ENCODE results near the gene TUSC7. TPM values are rescaled to one million over a fixed set of nuclear protein-coding genes. Genes with fewer than 3 reads are reported as not detected.

Gene TUSC7
- not detected in 2 replicates for total RNA-seq

GRCh38 chr3:116709479-116709878, at the start of gene TUSC7:
TSS of gene TUSC7 (plus strand) at chr3:116709779.

Data from cardiac ventricle fibroblast (primary cell).